DMS 273 treated with DMSO at 0.1 percent for 48 hours (cell line): ENCODE results near the gene SPEN.
"Not testable (repeated sequence)": the region's sequence is repeated elsewhere in the genome, so short reads cannot be mapped to it uniquely, and the experiment has no call there.

ENCODE experiments used
- DNase-seq: peaks from one replicate; lab custom pipeline; 2025; lab: John Stamatoyannopoulos, UW

Gene SPEN

GRCh38 chr1:15896841-15897610 is 49.5 kb downstream of the SPEN start:
- DNase-seq: not testable (repeated sequence)

GRCh38 chr1:15899266-15899665 is 51.8 kb downstream of the SPEN start:
- no peak for DNase-seq

DNA sequence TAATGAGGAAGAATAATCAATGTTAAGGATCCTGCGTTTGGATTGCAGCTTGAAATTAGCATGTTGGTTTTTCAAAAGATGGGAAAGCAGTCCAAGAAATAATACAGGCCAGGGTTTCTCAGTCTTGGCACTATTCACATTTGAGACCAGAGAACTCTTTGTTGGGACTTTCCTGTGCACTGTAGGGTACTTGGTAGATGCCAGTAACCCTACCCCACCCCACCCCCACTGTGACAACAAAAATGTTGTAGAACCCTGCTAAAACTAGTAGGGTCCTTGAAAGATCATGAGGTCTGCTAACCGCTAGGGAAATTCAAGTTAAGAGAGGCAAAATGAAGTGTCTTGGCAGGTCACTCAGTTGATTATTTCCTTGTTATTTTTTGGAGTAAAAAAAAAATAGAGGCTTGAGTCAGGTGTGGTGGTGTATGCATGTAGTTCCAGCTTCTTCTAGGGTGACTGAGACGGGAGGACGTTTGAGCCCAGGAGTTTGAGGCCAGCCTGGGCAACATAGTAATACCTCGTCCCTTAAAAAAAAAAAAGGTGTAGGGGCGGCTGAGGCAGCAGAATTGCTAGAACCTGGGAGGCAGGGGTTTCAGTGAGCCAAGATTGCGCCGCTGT is 53.3 kb downstream of the SPEN start:
- no peak for DNase-seq

- DNase-seq: no peak
Measured at GRCh38 chr1:15902882-15903281, 55.4 kb downstream of the SPEN start.

- DNase-seq: no peak
Measured at GRCh38 chr1:15908597-15908996, 61.1 kb downstream of the SPEN start.

DNA sequence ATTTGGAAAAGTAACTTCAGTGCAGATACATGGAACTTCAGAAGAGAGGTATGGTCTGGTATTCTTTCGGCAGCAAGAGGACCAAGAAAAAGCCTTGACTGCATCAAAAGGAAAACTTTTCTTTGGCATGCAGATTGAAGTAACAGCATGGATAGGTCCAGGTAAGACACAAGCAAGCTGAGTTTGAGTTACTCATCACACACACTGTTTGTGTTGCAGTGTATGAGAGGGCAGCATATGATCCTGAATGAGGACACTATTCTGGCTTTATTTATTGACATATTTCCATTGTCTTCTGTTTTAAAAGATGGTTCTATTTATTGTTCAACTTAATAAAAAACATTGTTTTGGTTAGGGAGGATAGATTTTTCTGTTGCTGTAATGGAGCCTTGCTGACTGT is 63.6 kb downstream of the SPEN start:
- no peak for DNase-seq

DNA sequence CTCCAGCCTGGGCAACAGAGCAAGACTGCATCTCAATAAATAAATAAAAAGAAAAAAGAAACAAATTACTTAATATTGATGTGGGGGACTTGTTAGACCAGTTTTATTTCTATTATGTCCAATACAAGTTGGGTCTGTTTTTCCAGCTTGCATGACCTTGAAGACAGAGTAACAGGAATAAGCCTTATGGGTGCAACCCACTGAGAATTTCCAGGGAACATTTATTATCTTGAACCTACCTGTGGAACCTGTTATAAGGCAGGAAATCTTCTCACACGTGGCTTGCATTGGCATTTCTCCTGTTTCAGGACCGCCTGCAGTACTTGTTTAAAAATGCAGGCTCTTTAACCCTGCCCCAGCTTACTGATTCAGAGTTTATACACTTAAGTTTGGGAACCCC is 64.4 kb downstream of the SPEN start:
- no peak for DNase-seq

- not testable (repeated sequence) for DNase-seq
Measured at GRCh38 chr1:15913607-15914006, 66.1 kb downstream of the SPEN start.

GRCh38 chr1:15915991-15916390 is 68.5 kb downstream of the SPEN start:
- no peak for DNase-seq

DNA sequence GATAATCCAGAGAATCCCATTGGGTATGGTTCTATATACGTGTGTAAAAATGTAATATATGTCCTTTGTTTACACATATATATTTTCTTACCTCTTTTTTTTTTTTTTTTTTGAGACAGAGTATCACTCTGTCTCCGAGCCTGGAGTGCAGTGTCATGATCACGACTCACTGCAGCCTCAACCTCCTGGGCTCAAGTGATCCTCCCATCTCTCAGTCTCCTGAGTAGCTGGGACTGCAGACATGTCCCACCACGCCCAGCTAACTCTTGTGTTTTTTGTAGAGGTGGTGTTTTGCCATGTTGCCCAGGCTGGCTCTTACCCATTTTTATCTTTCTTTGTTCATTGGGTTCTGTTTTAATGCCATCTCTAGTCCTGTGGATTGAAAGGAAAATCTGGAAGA is 68.9 kb downstream of the SPEN start:
- DNase-seq: no peak

- no peak for DNase-seq
Measured at GRCh38 chr1:15916916-15917315, 69.4 kb downstream of the SPEN start.

DNA sequence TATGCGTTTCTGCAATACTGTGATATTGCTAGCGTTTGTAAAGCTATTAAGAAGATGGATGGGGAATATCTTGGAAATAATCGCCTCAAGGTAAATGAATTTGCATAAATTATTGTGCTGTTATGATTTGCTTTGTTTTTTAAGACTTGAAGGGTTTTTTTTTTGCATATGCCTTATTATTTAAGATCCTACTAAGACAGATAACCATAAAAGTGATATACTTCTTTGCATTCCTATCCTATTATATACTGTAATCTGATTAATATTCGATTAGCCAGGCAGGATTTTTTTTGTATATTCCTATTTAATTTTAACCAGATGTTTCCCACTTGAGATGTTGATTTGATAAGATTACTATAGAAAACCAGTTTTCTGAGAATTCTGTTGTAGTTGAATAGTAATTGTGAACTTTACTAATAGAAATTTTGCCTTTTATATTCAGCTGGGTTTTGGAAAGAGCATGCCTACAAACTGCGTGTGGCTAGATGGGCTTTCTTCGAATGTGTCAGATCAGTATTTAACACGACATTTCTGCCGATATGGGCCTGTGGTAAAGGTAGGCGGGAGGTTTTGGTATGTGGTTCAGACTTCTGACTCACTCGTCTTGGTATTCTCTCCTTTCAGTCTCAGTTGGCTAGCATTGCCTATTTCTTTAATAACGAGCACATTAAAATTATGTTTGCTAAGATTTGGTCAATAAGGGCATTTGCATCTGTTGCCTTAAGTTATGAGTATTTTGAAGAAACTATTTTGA is 71.6 kb downstream of the SPEN start:
- no peak for DNase-seq

DNA sequence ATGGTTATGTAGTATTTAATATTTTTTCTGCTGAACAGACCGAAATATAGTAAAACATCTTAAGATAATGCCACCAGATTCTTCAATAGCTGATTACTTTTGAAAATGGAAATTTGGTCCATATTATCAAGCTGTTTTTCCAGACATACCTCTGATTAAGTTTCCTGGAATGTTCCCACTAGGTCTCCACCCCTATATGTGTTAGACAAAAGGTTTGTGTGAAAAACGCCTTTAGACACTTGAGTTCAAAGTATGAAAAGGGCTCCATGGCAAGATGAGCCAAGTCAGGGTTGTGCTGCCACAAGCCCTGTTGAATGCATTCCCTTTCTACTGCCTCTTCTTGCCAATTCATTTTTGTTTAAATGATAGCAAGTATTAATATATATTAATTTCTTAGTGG is 75.7 kb downstream of the SPEN start:
- no peak for DNase-seq

DNA sequence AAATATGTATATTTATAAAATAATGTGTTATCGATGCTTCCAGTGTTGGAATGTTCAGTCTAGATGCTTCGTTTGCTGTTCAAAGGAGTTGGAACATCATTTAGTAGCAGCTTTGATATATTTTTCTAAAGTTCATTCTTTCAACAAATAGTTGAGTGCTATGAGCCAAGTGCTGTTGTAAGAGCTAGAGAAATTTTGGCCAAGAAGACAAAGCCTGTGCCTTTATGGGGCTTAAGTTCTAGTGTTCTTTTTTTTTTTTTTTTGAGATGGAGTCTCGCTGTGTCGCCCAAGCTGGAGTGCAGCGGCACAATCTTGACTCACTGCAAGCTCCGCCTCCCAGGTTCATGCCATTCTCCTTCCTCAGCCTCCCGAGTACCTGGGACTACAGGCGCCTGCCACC is 78.9 kb downstream of the SPEN start:
- DNase-seq: not testable (repeated sequence)

GRCh38 chr1:15928971-15929965 is 81.8 kb downstream of the SPEN start:
- no peak for DNase-seq

DNA sequence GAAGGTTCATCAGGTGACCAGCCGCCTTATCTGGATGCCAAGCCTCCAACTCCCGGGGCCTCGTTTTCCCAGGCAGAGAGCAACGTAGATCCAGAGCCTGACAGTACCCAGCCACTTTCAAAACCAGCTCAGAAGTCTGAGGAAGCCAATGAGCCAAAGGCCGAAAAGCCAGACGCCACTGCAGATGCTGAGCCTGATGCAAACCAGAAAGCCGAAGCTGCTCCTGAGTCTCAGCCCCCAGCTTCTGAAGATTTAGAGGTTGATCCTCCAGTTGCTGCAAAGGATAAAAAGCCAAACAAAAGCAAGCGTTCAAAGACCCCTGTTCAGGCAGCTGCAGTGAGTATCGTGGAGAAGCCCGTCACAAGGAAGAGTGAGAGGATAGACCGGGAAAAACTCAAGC is 83.9 kb downstream of the SPEN start:
- DNase-seq: no peak

DNA sequence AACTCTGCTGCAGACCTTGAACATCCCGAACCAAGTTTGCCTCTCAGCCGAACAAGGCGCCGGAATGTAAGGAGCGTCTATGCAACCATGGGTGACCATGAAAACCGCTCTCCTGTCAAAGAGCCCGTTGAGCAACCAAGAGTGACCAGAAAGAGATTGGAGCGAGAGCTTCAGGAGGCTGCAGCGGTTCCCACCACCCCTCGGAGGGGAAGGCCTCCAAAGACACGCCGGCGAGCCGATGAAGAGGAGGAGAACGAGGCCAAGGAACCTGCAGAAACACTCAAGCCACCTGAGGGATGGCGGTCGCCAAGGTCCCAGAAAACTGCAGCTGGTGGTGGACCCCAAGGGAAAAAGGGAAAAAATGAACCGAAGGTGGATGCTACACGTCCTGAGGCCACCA is 84.4 kb downstream of the SPEN start:
- no peak for DNase-seq

DNA sequence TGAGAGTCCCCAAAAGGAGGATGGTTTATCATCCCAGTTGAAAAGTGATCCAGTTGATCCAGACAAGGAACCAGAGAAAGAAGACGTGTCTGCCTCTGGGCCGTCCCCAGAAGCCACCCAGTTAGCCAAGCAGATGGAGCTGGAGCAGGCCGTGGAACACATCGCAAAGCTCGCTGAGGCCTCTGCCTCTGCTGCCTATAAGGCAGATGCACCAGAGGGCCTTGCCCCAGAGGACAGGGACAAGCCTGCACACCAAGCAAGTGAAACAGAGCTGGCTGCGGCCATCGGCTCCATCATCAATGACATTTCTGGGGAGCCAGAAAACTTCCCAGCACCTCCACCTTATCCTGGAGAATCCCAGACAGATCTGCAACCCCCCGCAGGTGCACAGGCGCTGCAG is 85.1 kb downstream of the SPEN start:
- no peak for DNase-seq

- no peak for DNase-seq
Measured at GRCh38 chr1:15933684-15934083, 86.2 kb downstream of the SPEN start.

DNA sequence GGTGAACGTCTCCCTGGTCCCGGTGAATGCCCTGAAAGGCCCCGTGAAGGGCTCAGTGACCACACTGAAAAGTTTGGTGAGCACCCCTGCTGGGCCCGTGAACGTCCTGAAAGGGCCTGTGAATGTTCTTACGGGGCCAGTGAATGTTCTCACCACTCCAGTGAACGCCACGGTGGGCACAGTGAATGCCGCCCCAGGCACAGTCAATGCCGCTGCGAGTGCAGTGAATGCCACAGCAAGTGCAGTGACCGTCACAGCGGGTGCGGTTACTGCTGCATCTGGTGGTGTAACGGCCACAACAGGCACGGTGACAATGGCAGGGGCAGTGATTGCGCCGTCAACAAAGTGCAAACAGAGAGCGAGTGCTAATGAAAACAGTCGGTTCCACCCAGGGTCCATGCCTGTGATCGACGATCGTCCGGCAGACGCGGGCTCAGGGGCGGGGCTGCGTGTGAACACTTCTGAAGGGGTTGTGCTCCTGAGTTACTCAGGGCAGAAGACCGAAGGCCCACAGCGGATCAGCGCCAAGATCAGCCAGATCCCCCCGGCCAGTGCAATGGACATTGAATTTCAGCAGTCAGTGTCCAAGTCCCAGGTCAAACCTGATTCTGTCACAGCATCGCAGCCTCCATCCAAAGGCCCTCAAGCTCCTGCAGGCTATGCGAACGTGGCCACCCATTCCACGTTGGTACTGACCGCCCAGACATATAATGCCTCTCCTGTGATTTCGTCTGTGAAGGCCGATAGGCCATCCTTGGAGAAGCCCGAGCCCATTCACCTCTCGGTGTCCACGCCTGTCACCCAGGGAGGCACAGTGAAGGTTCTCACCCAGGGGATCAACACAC is 86.9 kb downstream of the SPEN start:
- DNase-seq: no peak
